ENCODE results near the gene NRDC.

- TF ChIP-seq, protein P1, sequence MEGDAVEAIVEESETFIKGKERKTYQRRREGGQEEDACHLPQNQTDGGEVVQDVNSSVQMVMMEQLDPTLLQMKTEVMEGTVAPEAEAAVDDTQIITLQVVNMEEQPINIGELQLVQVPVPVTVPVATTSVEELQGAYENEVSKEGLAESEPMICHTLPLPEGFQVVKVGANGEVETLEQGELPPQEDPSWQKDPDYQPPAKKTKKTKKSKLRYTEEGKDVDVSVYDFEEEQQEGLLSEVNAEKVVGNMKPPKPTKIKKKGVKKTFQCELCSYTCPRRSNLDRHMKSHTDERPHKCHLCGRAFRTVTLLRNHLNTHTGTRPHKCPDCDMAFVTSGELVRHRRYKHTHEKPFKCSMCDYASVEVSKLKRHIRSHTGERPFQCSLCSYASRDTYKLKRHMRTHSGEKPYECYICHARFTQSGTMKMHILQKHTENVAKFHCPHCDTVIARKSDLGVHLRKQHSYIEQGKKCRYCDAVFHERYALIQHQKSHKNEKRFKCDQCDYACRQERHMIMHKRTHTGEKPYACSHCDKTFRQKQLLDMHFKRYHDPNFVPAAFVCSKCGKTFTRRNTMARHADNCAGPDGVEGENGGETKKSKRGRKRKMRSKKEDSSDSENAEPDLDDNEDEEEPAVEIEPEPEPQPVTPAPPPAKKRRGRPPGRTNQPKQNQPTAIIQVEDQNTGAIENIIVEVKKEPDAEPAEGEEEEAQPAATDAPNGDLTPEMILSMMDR (IDR thresholded peaks at IDR 0.05), result no peak
- TF ChIP-seq POLR2A (IDR thresholded peaks at IDR 0.05), result no peak
- TF ChIP-seq POLR2AphosphoS5 (IDR thresholded peaks at IDR 0.05), result no peak
Observed at GRCh38 chr1:51753969-51754368, 124.6 kb downstream of the NRDC start.
